GF-D8 (cell line): ENCODE data around the gene ARHGAP9.
"Not testable (repeated sequence)": the region's sequence is repeated elsewhere in the genome, so short reads cannot be mapped to it uniquely, and the experiment has no call there.

Experiments
- DNase-seq: peaks from one replicate; lab custom pipeline; 2025; lab: John Stamatoyannopoulos, UW

The ARHGAP9 gene

GRCh38 chr12:57434517-57435223, 45.0 kb downstream of the ARHGAP9 start, which contains the start of gene INHBC:
INHBC (plus strand) TSS chr12:57434784; CDS start chr12:57434887, 103 bp downstream.
- DNase-seq = no peak

- no peak for DNase-seq
Observed at GRCh38 chr12:57433370-57433769, 46.3 kb downstream of the ARHGAP9 start.

- DNase-seq = no peak
Observed at GRCh38 chr12:57431654-57432188, 47.9 kb downstream of the ARHGAP9 start.

GRCh38 chr12:57430931-57431566, 48.6 kb downstream of the ARHGAP9 start, which contains the start of gene R3HDM2:
R3HDM2 (minus strand) TSS chr12:57431043; CDS start chr12:57310428, 120,615 bp downstream.
- DNase-seq = peak; percentile 94

- peak; percentile 35 for DNase-seq
Observed at GRCh38 chr12:57430112-57430930, 49.3 kb downstream of the ARHGAP9 start.

- DNase-seq = no peak
Observed at GRCh38 chr12:57429473-57430111, 50.1 kb downstream of the ARHGAP9 start.

- DNase-seq = no peak
Observed at GRCh38 chr12:57428965-57429364, 50.7 kb downstream of the ARHGAP9 start.

GRCh38 chr12:57426948-57427347, 52.7 kb downstream of the ARHGAP9 start:
- not testable (repeated sequence) for DNase-seq
